CD4-positive, alpha-beta T cell treated with Interleukin-6 at 100 ng/mL for 8 hours (primary cell): Measurements from ENCODE around the gene SRSF3.
"Not testable (repeated sequence)": the region's sequence is repeated elsewhere in the genome, so short reads cannot be mapped to it uniquely, and the experiment has no call there.

Experiments
- DNase-seq: peaks from one replicate; pipeline ENCODE4 v3.0.0-alpha.2; 2020; ENCODE audit warnings: mixed read lengths, low spot score

SRSF3 gene

GRCh38 chr6:36576578-36576977 is 17.6 kb upstream of the SRSF3 start:
- DNase-seq: no peak

- no peak for DNase-seq
Measured at GRCh38 chr6:36577301-36577700, 16.9 kb upstream of the SRSF3 start.

GRCh38 chr6:36578030-36578429 is 16.1 kb upstream of the SRSF3 start:
- DNase-seq: no peak

GRCh38 chr6:36578431-36578830 is 15.7 kb upstream of the SRSF3 start:
- no peak for DNase-seq

- DNase-seq: no peak
Measured at GRCh38 chr6:36580184-36580526, 14.0 kb upstream of the SRSF3 start.

GRCh38 chr6:36581716-36582115 is 12.4 kb upstream of the SRSF3 start:
- no peak for DNase-seq

- DNase-seq: no peak
Measured at GRCh38 chr6:36586606-36587005, 7.6 kb upstream of the SRSF3 start.

- not testable (repeated sequence) for DNase-seq
Measured at GRCh38 chr6:36589025-36589400, 5.1 kb upstream of the SRSF3 start.

- no peak for DNase-seq
Measured at GRCh38 chr6:36590237-36590636, 3.9 kb upstream of the SRSF3 start.

- DNase-seq: no peak
Measured at GRCh38 chr6:36592221-36592655, 1.9 kb upstream of the SRSF3 start.

GRCh38 chr6:36593569-36594028 is 563 bp upstream of the SRSF3 start:
- DNase-seq: peak; percentile 47

GRCh38 chr6:36594816-36595643 is 868 bp downstream of the SRSF3 start:
- DNase-seq: peak; percentile 23

GRCh38 chr6:36596356-36596755 is 2.2 kb downstream of the SRSF3 start:
- no peak for DNase-seq

- no peak for DNase-seq
Measured at GRCh38 chr6:36597775-36598174, 3.6 kb downstream of the SRSF3 start.

GRCh38 chr6:36598326-36598725 is 4.2 kb downstream of the SRSF3 start:
- no peak for DNase-seq

- no peak for DNase-seq
Measured at GRCh38 chr6:36598739-36599318, 4.7 kb downstream of the SRSF3 start.

GRCh38 chr6:36599791-36600209 is 5.6 kb downstream of the SRSF3 start:
- DNase-seq: peak; percentile 35

GRCh38 chr6:36600564-36601146 is 6.5 kb downstream of the SRSF3 start:
- DNase-seq: no peak

- not testable (repeated sequence) for DNase-seq
Measured at GRCh38 chr6:36601818-36602217, 7.7 kb downstream of the SRSF3 start.

GRCh38 chr6:36603222-36604089 is 9.3 kb downstream of the SRSF3 start:
- no peak for DNase-seq

GRCh38 chr6:36604090-36605060 is 10.2 kb downstream of the SRSF3 start:
- no peak for DNase-seq
